ENCODE measurements around the gene LRFN4. TPM values are rescaled to one million over a fixed set of nuclear protein-coding genes. Genes with fewer than 3 reads are reported as not detected.

LRFN4 gene
- total and polyA plus RNA-seq, 4 donors = 0.75 to 3.4 (median 1.5) TPM; not detected in 1

- Histone ChIP-seq H3K9ac (ENCODE audit: low read depth in 1 of 2, low read length in 2 of 2) (no peak overlapping the region), H3K4me3 (ENCODE audit: low read depth in 1 of 3, low read length in 3 of 3) (no peak overlapping the region), H3K9me3 (ENCODE audit: control insufficient read depth in 4 of 4, low read length in 3 of 4) (no peaks in the 10 kb centered on the region), H3K36me3 (ENCODE audit: control insufficient read depth in 4 of 4, insufficient read depth in 3 of 4, low read depth in 1 of 4, low read length in 3 of 4) (no peaks in the 10 kb centered on the region), H3K27ac (ENCODE audit: low read depth in 1 of 2, low read length in 2 of 2) (no peak overlapping the region), H3K27me3 (ENCODE audit: control insufficient read depth in 4 of 4, insufficient read depth in 4 of 4, low read length in 3 of 4) (no peaks in the 10 kb centered on the region), H3K4me1 (ENCODE audit: control insufficient read depth in 4 of 4, insufficient read depth in 4 of 4, low read length in 3 of 4) (peaks cover 0 to 7% (median 3%) of the 10 kb centered on the region in 4 donors)
- WGBS = 89% methylated on average over 12 of the region's 12 CpGs
- DNase-seq (ENCODE audit: low spot score) = no peak
- TF ChIP-seq NR2F2 (IDR thresholded peaks at IDR 0.05) (no peak), JUND (IDR thresholded peaks at IDR 0.05) (no peak), ZBTB33 (IDR thresholded peaks at IDR 0.05) (no peak), EGR1 (IDR thresholded peaks at IDR 0.05; ENCODE audit: low read depth in 2 of 2) (no peak), TAF1 (conservative IDR thresholded peaks at IDR 0.05) (no peak), MAX (IDR thresholded peaks at IDR 0.05) (no peak), GABPA (IDR thresholded peaks at IDR 0.05 in 1 of 2, conservative IDR thresholded peaks at IDR 0.05 in 1 of 2) (no peak), SP1 (IDR thresholded peaks at IDR 0.05) (no peak), HNF4G (IDR thresholded peaks at IDR 0.05) (no peak), YY1 (IDR thresholded peaks at IDR 0.05) (no peak), CTCF (IDR thresholded peaks at IDR 0.05; ENCODE audit: low read depth, low read length, missing input control) (no peak), FOXA2 (IDR thresholded peaks at IDR 0.05) (no peak), FOXA1 (IDR thresholded peaks at IDR 0.05) (no peak), HNF4A (conservative IDR thresholded peaks at IDR 0.05) (no peak), ATF3 (IDR thresholded peaks at IDR 0.05) (no peak), RXRA (IDR thresholded peaks at IDR 0.05) (no peak), RAD21 (IDR thresholded peaks at IDR 0.05) (no peak), REST (IDR thresholded peaks at IDR 0.05) (no peak)
Observed at GRCh38 chr11:66835768-66836405, 21.0 kb upstream of the LRFN4 start.

Measured in liver (tissue), 9 donors.